Adrenal gland (tissue), 12 donors: ENCODE data around the gene DYDC2. TPM values are rescaled to one million over a fixed set of nuclear protein-coding genes. Genes with fewer than 3 reads are reported as not detected.

ENCODE experiments used
- DNase-seq, 7 donors: peaks; one replicate each; pipeline ENCODE4 v3.0.0-alpha.2; 2019 to 2020
- H3K27ac ChIP-seq, 5 donors: fragments of 200-600 bp; sonication (generic) in 4 of 5; 1 replicate in 3 of 5; 2 replicates in 2 of 5; pipeline versions ENCODE4 v1.5.1 to v1.8.0; 2016 to 2020; ENCODE audit warnings: mild to moderate bottlenecking in 1 of 5
- H3K27me3 ChIP-seq: fragments of 200-600 bp; 2 replicates; pipeline ENCODE4 v1.8.0; 2021
- H3K36me3 ChIP-seq, 2 donors: fragments of 200-600 bp; replicated peaks in 1 of 2; 1 replicate in 1 of 2; 2 replicates in 1 of 2; pipeline versions ENCODE4 v1.5.1 to v1.8.0; 2018 to 2022
- H3K4me1 ChIP-seq, 2 donors: fragments of 200-600 bp; replicated peaks in 1 of 2; 1 replicate in 1 of 2; 2 replicates in 1 of 2; pipeline versions ENCODE4 v1.5.1 to v1.8.0; 2018 to 2021
- H3K4me3 ChIP-seq, 4 donors: fragments of 200-600 bp; sonication (generic) in 3 of 4; one replicate each; pipeline ENCODE4 v1.5.1; 2016 to 2018
- H3K9me3 ChIP-seq, 3 donors: fragments of 200-600 bp; sonication (generic) in 1 of 3; replicated peaks in 1 of 3; 1 replicate in 2 of 3; 2 replicates in 1 of 3; pipeline versions ENCODE4 v1.5.1 to v1.8.0; 2016 to 2021
- POLR2A ChIP-seq, 2 donors: fragments of 450-650 bp; IDR thresholded peaks; one replicate each; pipeline ENCODE4 v1.6.1; 2017; ENCODE audit warnings: antibody characterized with exemption in 2 of 2, mild to moderate bottlenecking in 2 of 2, moderate library complexity in 1 of 2
- WGBS, 4 donors: extraction: QIAGEN DNeasy Blood & Tissue Kit in 2 of 4; methylation state at CpG; one replicate each; pipeline versions ENCODE4 v1.1.5 to v1.1.7; 2013 to 2017; 5-methylcytosine and 5-hydroxymethylcytosine counted together
- intact Hi-C, 2 donors: fragments of 100-400 bp; cut with DNase I; formaldehyde crosslinking; loops; one replicate each; pipeline versions ENCODE4 v1.14.1 to v1.15.0; 2022 to 2023
- polyA plus RNA-seq, 3 donors: library from polyadenylated mRNA; stranded (reverse); fragments of 200-250 nt in 2 of 3; fragments of 350-450 nt in 1 of 3; fragmentation: Illumina TruSeq in 1 of 3; extraction: RNeasy Lipid Tissue Mini Kit (QIAGEN cat#74804) in 1 of 3; gene quantifications; one replicate each; pipeline ENCODE4 v1.2.3, GENCODE V29; 2013 to 2014
- total RNA-seq, 9 donors: library from RNA; depleted of rRNA in 4 of 9; stranded (reverse); fragments of >200 nt in 4 of 9; fragments of 120-200 nt in 1 of 9; fragmentation: NEBNext Ultra II Directional in 1 of 9; extraction: Animal tissue kit (Norgen Biotek cat#: 25700) in 1 of 9; gene quantifications; one replicate each; pipeline versions ENCODE4 v1.1.0 to v1.2.4, GENCODE V29; 2013 to 2023
- TF ChIP-seq, protein P1 (sequence below), 6 experiments: fragments of 450-650 bp in 4 of 6; fragments of 200-600 bp in 2 of 6; sonication (generic) in 1 of 6; IDR thresholded peaks; 1 replicate in 5 of 6; 2 replicates in 1 of 6; pipeline versions ENCODE4 v1.5.1 to v1.8.0; 2016 to 2021; ENCODE audit warnings: antibody characterized with exemption in 6 of 6, mild to moderate bottlenecking in 2 of 6, moderate library complexity in 1 of 6
- donor health status: healthy with polysubstance abuse.
- donor health status: Bipolar disorder and iron deficiency.
- donor health status: DM: yes; HTN: yes; CAD: no.
- donor health status: DM: no; HTN: no; CAD: no.
- donor health status: DM: no; HTN: no; CAD: no.
- donor health status: DM: yes; HTN: yes; CAD: no.

DYDC2 gene
- total and polyA plus RNA-seq, 12 donors = 0.33 TPM; not detected in 11

DNA sequence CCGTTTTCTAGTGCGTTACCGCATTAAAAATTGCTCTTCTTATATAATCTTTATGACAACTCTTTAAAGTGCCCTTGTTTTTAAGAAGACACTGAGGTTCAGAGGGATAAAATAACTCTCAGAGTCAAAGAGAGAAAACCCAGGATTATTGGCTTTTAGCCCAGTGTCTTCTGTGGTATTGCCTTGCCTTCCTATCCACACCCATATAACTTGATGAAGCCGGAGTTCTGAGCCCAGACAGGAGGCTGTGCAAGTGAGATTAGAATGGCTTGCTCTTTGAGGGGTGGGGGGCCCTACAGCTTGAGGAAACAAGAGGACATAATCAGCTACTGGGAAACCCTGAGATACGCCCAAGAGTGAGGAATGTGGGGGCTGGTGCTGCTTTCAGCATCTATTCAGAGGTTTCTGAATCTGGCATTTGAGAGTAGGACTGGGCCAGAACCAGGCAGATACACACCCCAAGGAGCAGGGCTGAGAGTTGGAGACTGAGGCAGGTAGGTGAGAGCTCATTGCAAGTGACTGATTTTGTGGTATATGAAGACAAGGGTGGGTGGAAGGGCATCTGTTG is 54.1 kb downstream of the DYDC2 start:
- Histone ChIP-seq H3K27me3 (no peaks in the 10 kb centered on the region), H3K27ac (peak overlapping the region in 1 of 5 donors; percentile 32), H3K4me1 (peaks cover 0 to 36% of the 10 kb centered on the region in 2 donors), H3K9me3 (no peaks in the 10 kb centered on the region), H3K4me3 (no peak overlapping the region), H3K36me3 (no peaks in the 10 kb centered on the region)
- WGBS, 4 donors = 78 to 87% (median 84%) methylated on average over 5 of the region's 5 CpGs
- TF ChIP-seq, protein P1, sequence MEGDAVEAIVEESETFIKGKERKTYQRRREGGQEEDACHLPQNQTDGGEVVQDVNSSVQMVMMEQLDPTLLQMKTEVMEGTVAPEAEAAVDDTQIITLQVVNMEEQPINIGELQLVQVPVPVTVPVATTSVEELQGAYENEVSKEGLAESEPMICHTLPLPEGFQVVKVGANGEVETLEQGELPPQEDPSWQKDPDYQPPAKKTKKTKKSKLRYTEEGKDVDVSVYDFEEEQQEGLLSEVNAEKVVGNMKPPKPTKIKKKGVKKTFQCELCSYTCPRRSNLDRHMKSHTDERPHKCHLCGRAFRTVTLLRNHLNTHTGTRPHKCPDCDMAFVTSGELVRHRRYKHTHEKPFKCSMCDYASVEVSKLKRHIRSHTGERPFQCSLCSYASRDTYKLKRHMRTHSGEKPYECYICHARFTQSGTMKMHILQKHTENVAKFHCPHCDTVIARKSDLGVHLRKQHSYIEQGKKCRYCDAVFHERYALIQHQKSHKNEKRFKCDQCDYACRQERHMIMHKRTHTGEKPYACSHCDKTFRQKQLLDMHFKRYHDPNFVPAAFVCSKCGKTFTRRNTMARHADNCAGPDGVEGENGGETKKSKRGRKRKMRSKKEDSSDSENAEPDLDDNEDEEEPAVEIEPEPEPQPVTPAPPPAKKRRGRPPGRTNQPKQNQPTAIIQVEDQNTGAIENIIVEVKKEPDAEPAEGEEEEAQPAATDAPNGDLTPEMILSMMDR (IDR thresholded peaks at IDR 0.05) = no peak
- no peak for TF ChIP-seq POLR2A (IDR thresholded peaks at IDR 0.05)
- intact Hi-C loops = no loop called here
- DNase-seq = no peak

DNA sequence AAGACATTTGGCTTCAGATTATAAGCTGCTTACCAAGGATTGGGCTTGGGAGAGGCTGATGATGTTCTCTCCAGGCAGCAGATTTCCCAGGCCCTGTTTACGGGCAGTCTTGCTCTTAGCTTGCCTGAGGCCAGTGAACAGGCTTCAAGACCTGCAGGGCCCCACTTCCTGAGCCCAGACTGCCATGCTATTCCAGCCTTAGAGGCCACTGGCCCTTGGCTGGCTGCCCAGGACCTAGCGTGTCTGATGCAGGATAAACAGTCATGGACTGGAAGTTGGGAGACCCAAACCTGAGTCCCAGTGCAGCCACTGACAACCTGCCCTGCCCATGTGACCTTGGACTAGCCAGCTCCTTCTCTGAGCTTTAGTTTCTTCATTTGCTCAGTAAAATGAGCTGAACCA is 54.7 kb downstream of the DYDC2 start:
- H3K4me1 ChIP-seq = peaks cover 0 to 43% of the 10 kb centered on the region in 2 donors
- H3K4me3 ChIP-seq = no peak overlapping the region
- no peaks in the 10 kb centered on the region for H3K9me3 ChIP-seq
- H3K36me3 ChIP-seq = no peaks in the 10 kb centered on the region
- 20 to 66% (median 61%) methylated on average over 1 to 2 of the region's 2 CpGs; no CpG with 5 or more reads in 1 of the 4 donors for WGBS, 4 donors
- DNase-seq = peak in 6 of 7 donors; percentile 43 to 75 (median 66)
- intact Hi-C loops = no loop called here
- no peaks in the 10 kb centered on the region for H3K27me3 ChIP-seq
- peak overlapping the region in 1 of 5 donors; percentile 32 for H3K27ac ChIP-seq
- TF ChIP-seq POLR2A (IDR thresholded peaks at IDR 0.05) = no peak
- TF ChIP-seq, protein P1 (IDR thresholded peaks at IDR 0.05) = no peak

DNA sequence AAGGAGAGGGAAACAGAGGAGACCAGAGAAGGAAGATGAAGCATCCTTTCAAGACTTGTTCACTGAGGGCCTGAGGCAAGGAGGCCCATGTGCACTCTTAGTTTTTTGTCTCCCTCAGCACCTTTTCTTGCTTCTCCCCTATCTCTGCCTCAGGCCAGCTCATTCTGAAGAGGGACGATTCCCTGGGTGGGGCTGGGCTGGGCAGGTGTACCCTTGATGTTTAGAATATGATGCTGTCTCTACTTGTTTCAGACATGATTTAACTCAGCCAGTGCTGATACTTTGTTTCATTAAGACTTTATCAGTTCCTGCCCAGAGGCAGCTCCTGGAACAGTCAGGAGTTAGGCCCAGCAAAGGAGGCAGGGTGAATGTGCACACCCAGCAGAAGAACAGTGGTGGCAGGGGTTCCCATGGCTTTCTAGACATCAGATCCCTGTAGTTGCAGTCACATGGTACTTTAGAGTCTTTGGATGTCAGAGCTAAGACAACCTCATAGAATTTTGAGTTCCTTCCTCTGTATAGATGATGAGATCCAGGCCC is 55.2 kb downstream of the DYDC2 start:
- TF ChIP-seq POLR2A (IDR thresholded peaks at IDR 0.05) = no peak
- TF ChIP-seq, protein P1 (IDR thresholded peaks at IDR 0.05) = no peak
- intact Hi-C loops = no loop called here
- Histone ChIP-seq H3K27ac (no peak overlapping the region), H3K4me1 (peaks cover 0 to 47% of the 10 kb centered on the region in 2 donors), H3K9me3 (no peaks in the 10 kb centered on the region), H3K4me3 (no peak overlapping the region), H3K27me3 (no peaks in the 10 kb centered on the region), H3K36me3 (no peaks in the 10 kb centered on the region)
- DNase-seq = no peak
- WGBS, 4 donors = 85 to 100% (median 96%) methylated on average over 1 of the region's 1 CpG

DNA sequence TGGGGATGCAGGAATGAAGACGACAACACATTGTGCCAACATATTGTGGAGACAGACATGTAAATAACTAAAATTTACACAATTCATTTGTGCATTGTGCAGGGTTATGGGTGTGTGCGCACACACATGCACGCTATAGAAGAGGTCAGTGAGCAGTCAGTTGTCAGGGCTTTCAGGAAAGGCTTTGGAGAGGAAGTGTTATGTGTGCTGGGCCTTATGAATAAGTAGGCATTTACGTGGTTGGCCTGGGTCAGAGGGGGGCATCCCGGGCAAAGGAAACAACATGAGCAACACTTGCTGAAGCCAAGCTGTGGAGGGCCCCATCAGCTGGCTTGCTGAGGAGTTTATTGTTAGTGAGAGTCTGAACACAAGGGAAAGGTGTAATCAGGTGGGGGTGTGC is 55.9 kb downstream of the DYDC2 start:
- intact Hi-C loops = no loop called here
- no peak for TF ChIP-seq POLR2A (IDR thresholded peaks at IDR 0.05)
- TF ChIP-seq, protein P1 (IDR thresholded peaks at IDR 0.05) = no peak
- WGBS, 4 donors = 71 to 94% (median 84%) methylated on average over 5 of the region's 5 CpGs
- Histone ChIP-seq H3K4me1 (peaks cover 0 to 48% of the 10 kb centered on the region in 2 donors), H3K4me3 (no peak overlapping the region), H3K27ac (peak overlapping the region in 1 of 5 donors; percentile 50), H3K27me3 (no peaks in the 10 kb centered on the region), H3K9me3 (no peaks in the 10 kb centered on the region), H3K36me3 (no peaks in the 10 kb centered on the region)
- peak in 2 of 7 donors; percentile 10 to 23 for DNase-seq
